ENCODE data around the gene SDK1.

Gene SDK1

DNA sequence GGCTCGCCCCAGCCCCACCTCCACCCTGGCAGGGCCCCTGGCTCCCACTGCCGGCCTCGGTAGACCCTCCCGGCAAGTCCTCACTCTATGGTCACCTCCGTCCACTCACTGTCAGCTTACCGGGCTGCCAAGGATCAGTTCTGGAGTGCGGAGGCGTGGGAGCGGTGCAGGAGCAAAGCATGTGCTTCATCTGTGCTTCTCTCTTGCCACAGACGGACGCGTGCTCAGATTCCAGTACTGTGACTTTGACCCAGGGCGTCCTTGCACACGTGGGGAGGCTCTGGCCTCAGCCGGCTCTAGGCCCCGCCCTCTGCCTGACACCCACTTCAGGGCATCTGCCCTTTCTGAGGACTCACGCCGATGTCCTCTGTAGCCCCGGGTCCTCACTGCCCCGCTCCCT is 833.6 kb downstream of the SDK1 start:
- TF ChIP-seq, protein P1, sequence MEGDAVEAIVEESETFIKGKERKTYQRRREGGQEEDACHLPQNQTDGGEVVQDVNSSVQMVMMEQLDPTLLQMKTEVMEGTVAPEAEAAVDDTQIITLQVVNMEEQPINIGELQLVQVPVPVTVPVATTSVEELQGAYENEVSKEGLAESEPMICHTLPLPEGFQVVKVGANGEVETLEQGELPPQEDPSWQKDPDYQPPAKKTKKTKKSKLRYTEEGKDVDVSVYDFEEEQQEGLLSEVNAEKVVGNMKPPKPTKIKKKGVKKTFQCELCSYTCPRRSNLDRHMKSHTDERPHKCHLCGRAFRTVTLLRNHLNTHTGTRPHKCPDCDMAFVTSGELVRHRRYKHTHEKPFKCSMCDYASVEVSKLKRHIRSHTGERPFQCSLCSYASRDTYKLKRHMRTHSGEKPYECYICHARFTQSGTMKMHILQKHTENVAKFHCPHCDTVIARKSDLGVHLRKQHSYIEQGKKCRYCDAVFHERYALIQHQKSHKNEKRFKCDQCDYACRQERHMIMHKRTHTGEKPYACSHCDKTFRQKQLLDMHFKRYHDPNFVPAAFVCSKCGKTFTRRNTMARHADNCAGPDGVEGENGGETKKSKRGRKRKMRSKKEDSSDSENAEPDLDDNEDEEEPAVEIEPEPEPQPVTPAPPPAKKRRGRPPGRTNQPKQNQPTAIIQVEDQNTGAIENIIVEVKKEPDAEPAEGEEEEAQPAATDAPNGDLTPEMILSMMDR (IDR thresholded peaks at IDR 0.05), result no peak
- H3K4me3 ChIP-seq (ENCODE audit: low read depth in 1 of 2, low read length in 1 of 2), result no peak overlapping the region

DNA sequence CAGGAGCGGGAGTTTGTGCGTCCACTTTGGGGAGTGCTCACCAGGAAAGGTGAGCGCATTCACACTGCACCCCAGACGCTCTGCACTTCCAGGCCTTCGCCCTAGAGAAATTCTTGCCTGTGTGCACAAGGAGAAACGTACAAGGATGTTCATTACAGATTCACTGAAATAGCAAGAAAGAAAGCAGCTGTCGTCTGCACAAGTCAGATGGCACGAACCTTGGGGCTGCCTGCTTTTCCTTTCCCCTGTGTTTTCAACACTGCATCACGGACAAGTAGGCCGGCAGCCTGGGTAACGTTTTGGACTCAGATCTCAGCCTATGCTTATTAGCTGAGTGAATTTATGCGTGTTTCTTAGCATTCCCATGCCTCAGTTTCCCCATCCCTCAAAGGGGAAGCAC is 834.2 kb downstream of the SDK1 start:
- H3K9me3 ChIP-seq, result no peaks in the 10 kb centered on the region
- H3K4me1 ChIP-seq (ENCODE audit: control insufficient read depth in 1 of 2, insufficient read depth in 1 of 2, low read depth in 1 of 2, low read length in 1 of 2), result no peaks in the 10 kb centered on the region
- no peak overlapping the region for H3K4me3 ChIP-seq (ENCODE audit: low read depth in 1 of 2, low read length in 1 of 2)
- H3K27me3 ChIP-seq, result no peaks in the 10 kb centered on the region
- no peak overlapping the region for H3K27ac ChIP-seq
- no peaks in the 10 kb centered on the region for H3K36me3 ChIP-seq
- TF ChIP-seq, protein P1 (IDR thresholded peaks at IDR 0.05), result no peak

More for the DNA sequence above, 833.6 kb downstream of the SDK1 start:
- H3K4me1 ChIP-seq (ENCODE audit: control insufficient read depth in 1 of 2, insufficient read depth in 1 of 2, low read depth in 1 of 2, low read length in 1 of 2), result no peaks in the 10 kb centered on the region
- H3K36me3 ChIP-seq, result no peaks in the 10 kb centered on the region
- H3K9me3 ChIP-seq, result no peaks in the 10 kb centered on the region
- H3K27ac ChIP-seq, result no peak overlapping the region
- H3K27me3 ChIP-seq, result no peaks in the 10 kb centered on the region

DNA sequence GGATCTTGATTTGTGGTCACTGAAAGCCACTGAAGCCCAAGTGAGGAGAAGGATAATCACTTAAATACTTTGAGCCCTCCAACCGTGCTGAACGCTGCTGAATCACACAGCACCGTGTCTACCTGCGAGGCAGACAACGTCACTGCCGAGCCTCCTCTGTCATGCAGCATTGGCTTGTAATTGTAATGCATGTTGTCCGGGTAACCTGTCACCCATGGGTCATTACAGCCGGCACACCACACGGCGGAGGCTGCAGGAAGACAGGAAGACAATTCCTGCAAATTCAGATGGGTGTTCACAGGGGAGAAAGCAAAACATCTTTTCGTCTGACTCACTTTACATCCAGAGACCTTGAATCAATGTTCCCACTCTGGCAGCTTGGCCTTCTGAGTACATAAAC is 835.0 kb downstream of the SDK1 start:
- Histone ChIP-seq H3K27me3 (no peaks in the 10 kb centered on the region), H3K4me3 (ENCODE audit: low read depth in 1 of 2, low read length in 1 of 2) (no peak overlapping the region), H3K36me3 (no peaks in the 10 kb centered on the region), H3K27ac (no peak overlapping the region), H3K9me3 (no peaks in the 10 kb centered on the region), H3K4me1 (ENCODE audit: control insufficient read depth in 1 of 2, insufficient read depth in 1 of 2, low read depth in 1 of 2, low read length in 1 of 2) (no peaks in the 10 kb centered on the region)
- TF ChIP-seq, protein P1 (IDR thresholded peaks at IDR 0.05), result no peak

DNA sequence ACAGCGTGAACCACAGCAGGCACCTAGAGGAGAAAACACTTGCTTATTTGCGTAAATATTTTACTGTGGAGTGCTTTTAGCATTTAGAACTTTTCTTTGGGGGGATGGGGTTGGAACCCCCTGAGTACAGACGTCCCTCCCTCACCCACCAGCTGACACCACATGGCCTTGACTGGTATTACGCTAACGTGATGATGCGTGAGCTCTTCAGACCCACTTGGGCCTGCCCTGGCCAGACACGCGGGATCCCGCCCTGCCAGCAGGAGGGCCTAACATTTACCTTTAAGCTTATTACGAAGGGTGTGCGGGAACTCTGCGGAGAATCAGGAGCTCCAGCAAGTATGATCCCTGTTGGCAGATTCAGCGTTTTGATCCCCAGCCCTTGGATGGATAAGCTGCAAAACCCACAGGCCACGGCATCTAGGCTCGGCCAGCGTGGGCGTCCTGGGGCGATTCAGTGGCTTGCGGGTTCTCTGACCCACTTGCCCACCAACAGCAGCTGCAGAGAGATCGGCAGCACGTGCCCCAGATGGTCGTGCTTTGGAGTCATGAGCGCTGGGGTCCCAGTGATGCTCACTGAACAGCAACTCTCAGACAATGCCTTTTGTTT is 835.6 kb downstream of the SDK1 start:
- no peak overlapping the region for H3K4me3 ChIP-seq (ENCODE audit: low read depth in 1 of 2, low read length in 1 of 2)
- H3K27me3 ChIP-seq, result no peaks in the 10 kb centered on the region
- H3K4me1 ChIP-seq (ENCODE audit: control insufficient read depth in 1 of 2, insufficient read depth in 1 of 2, low read depth in 1 of 2, low read length in 1 of 2), result no peaks in the 10 kb centered on the region
- H3K27ac ChIP-seq, result no peak overlapping the region
- no peaks in the 10 kb centered on the region for H3K9me3 ChIP-seq
- no peaks in the 10 kb centered on the region for H3K36me3 ChIP-seq
- TF ChIP-seq, protein P1 (IDR thresholded peaks at IDR 0.05), result no peak

DNA sequence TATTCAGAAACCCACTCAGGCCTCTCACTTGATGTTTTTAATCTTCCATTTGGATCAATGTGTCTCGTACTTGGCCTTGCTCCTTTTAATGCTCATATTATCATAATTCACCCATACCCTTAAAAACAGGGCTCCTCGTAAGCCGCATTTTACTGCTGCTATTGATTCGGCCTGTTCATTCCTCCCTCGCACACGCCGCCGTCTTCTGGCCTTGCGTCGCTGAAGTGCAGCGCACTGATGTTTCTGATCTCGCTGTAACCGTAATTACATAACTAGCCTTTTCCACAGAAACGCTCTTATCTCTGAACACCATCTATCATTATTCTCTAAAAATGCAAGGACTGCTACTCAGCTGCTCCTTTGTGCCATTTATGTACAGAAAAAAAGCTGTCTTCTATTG is 836.5 kb downstream of the SDK1 start:
- Histone ChIP-seq H3K4me3 (ENCODE audit: low read depth in 1 of 2, low read length in 1 of 2) (no peak overlapping the region), H3K9me3 (no peaks in the 10 kb centered on the region), H3K4me1 (ENCODE audit: control insufficient read depth in 1 of 2, insufficient read depth in 1 of 2, low read depth in 1 of 2, low read length in 1 of 2) (no peaks in the 10 kb centered on the region), H3K36me3 (no peaks in the 10 kb centered on the region), H3K27me3 (no peaks in the 10 kb centered on the region), H3K27ac (no peak overlapping the region)
- TF ChIP-seq, protein P1 (IDR thresholded peaks at IDR 0.05), result no peak
